Measurements from ENCODE around the gene C2CD4A. TPM values are rescaled to one million over a fixed set of nuclear protein-coding genes. Genes with fewer than 3 reads are reported as not detected.
"Not testable (repeated sequence)": the region's sequence is repeated elsewhere in the genome, so short reads cannot be mapped to it uniquely, and the experiment has no call there.

The C2CD4A gene
- total RNA-seq = not detected
- long read RNA-seq, donor 1 = 0 reads
- long read RNA-seq, donor 2 = 0 reads

- intact Hi-C loops (cut with DNase I) = no loop called here
- peak; percentile 85 for DNase-seq (ENCODE audit: low spot score)
Observed at GRCh38 chr15:62066663-62067447, at the start of gene C2CD4A. Gene C2CD4A (plus strand): TSS chr15:62066977. CDS start chr15:62067614, 637 bp downstream.

- DNase-seq (ENCODE audit: low spot score) = no peak
- intact Hi-C loops (cut with DNase I) = no loop called here
Observed at GRCh38 chr15:62020576-62021160, 46.1 kb upstream of the C2CD4A start.

GRCh38 chr15:62021991-62022600 is 44.7 kb upstream of the C2CD4A start:
- intact Hi-C loops (cut with DNase I) = no loop called here
- DNase-seq (ENCODE audit: low spot score) = no peak

- no peak for DNase-seq (ENCODE audit: low spot score)
- intact Hi-C loops (cut with DNase I) = no loop called here
Observed at GRCh38 chr15:62026487-62027262, 40.1 kb upstream of the C2CD4A start.

GRCh38 chr15:62027263-62027565 is 39.6 kb upstream of the C2CD4A start:
- intact Hi-C loops (cut with DNase I) = no loop called here
- no peak for DNase-seq (ENCODE audit: low spot score)

- no peak for DNase-seq (ENCODE audit: low spot score)
- intact Hi-C loops (cut with DNase I) = no loop called here
Observed at GRCh38 chr15:62027916-62028315, 38.9 kb upstream of the C2CD4A start.

GRCh38 chr15:62035256-62035924 is 31.4 kb upstream of the C2CD4A start:
- DNase-seq (ENCODE audit: low spot score) = no peak
- intact Hi-C loops (cut with DNase I) = no loop called here

- DNase-seq (ENCODE audit: low spot score) = no peak
- intact Hi-C loops (cut with DNase I) = no loop called here
Observed at GRCh38 chr15:62046078-62046743, 20.6 kb upstream of the C2CD4A start.

- DNase-seq (ENCODE audit: low spot score) = no peak
- intact Hi-C loops (cut with DNase I) = no loop called here
Observed at GRCh38 chr15:62047282-62047827, 19.4 kb upstream of the C2CD4A start.

- intact Hi-C loops (cut with DNase I) = not testable (repeated sequence)
Observed at GRCh38 chr15:62048254-62048653, 18.5 kb upstream of the C2CD4A start.

GRCh38 chr15:62050115-62050514 is 16.7 kb upstream of the C2CD4A start:
- no peak for DNase-seq (ENCODE audit: low spot score)
- intact Hi-C loops (cut with DNase I) = no loop called here

More at GRCh38 chr15:62048254-62048653, 18.5 kb upstream of the C2CD4A start:
- not testable (repeated sequence) for DNase-seq (ENCODE audit: low spot score)

- intact Hi-C loops (cut with DNase I) = no loop called here
- no peak for DNase-seq (ENCODE audit: low spot score)
Observed at GRCh38 chr15:62051166-62051565, 15.6 kb upstream of the C2CD4A start.

GRCh38 chr15:62052713-62053112 is 14.1 kb upstream of the C2CD4A start:
- DNase-seq (ENCODE audit: low spot score) = no peak
- intact Hi-C loops (cut with DNase I) = no loop called here

- intact Hi-C loops (cut with DNase I) = no loop called here
- DNase-seq (ENCODE audit: low spot score) = no peak
Observed at GRCh38 chr15:62053439-62054085, 13.2 kb upstream of the C2CD4A start.

- intact Hi-C loops (cut with DNase I) = no loop called here
- no peak for DNase-seq (ENCODE audit: low spot score)
Observed at GRCh38 chr15:62054979-62055378, 11.8 kb upstream of the C2CD4A start.

GRCh38 chr15:62057341-62057980 is 9.3 kb upstream of the C2CD4A start:
- no peak for DNase-seq (ENCODE audit: low spot score)
- intact Hi-C loops (cut with DNase I) = no loop called here

GRCh38 chr15:62058327-62059028 is 8.3 kb upstream of the C2CD4A start:
- no peak for DNase-seq (ENCODE audit: low spot score)
- intact Hi-C loops (cut with DNase I) = no loop called here

Measured in posterior vena cava (tissue), 2 donors.